NAMALWA (cell line): ENCODE data around the gene SETD1A.
"Not testable (repeated sequence)": the region's sequence is repeated elsewhere in the genome, so short reads cannot be mapped to it uniquely, and the experiment has no call there.

Experiments
- DNase-seq: peaks from one replicate; pipeline ENCODE4 v3.0.0-alpha.2; 2015; ENCODE audit warnings: low spot score

SETD1A gene

GRCh38 chr16:30998852-30999761, 41.6 kb downstream of the SETD1A start:
- DNase-seq, result no peak

DNA sequence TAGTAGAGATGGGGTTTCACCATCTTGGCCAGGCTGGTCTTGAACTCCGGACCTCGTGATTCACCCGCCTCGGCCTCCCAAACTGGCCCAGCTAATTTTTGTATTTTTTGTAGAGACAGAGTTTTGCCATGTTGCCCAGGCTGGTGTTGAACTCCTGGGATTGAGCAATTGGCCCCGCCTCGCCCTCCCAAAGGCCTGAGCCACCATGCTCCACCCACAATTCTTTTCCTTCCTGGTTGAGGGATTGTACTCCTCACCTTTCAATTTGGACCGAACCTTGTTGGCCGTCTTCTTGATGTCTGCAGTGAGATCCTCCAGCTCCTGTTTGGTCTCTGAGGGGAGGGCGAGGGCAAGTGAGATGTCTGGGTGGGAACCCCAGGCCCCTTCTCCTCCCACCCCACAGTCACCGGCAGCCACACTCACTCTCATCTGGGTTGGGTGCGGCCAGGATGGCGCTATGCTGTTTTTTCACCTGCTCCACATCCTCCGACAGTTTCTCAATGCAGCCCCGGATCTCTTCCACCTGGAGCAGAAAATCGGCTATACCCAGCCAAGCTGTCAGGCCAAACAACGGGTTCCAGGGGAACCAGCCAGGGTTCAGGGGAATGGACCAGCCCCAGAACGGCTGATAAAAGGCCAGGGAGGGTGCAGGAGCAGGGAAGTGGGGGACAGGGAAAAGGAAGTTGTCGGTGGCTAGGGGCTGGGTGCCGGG, 43.3 kb downstream of the SETD1A start:
- no peak for DNase-seq

DNA sequence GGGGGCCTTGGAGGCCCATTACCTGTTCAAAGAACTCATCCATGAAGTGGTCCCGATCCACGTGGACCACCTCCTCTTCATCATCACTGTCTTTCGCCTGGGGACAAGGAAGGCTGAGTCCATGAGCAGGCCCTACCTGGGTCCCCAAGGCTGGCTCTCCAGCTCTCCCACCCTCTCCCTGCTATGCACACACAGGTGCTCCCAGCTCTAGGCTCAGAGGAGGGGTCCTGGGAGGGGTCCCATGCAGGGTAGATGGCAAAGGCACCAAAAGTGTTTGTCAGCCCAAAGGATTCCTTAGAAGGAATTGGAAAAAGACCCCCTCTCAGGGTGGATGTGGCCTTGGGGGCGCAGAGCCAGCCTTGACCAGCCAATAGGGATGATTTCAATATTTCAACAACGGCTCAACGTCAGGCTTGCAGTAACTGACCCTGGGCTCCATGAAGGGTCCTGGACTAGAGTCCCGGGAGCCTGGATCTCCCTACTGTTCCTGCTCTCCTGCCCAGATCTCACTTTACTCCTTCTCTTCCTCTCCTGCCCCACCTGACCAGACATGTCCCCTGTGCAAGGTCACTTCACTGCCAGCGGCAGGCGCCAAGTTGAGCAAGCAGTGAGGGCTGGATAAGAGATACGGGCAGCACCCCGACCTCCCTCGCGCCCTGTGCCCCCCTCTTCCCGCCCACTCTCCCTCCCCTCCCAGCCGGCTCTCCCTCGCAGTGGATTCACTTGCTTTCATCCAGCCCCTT, 44.1 kb downstream of the SETD1A start:
- DNase-seq, result no peak

DNA sequence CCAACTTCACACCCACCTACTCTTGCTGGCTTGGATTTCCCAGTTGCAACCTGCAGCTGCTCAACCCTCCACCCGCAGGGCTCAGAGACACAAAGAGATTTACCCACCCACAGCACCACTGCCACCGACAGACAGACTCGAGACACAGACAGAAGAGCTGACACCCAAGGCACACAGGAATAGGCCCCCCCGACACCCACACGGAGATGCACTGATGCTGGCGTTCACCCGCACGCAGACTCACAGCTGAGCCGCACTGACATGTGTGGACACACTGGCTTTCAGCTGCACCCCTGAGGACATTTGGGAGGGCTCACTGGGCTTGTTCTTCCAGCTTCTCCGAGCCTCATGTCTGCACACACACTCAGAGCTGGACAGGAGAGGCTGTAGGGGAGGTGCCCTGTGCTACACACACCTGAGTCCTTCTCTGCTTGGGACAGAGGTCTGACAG, 44.7 kb downstream of the SETD1A start:
- DNase-seq, result no peak

- DNase-seq, result no peak
Measured at GRCh38 chr16:31002862-31003341, 45.3 kb downstream of the SETD1A start.

DNA sequence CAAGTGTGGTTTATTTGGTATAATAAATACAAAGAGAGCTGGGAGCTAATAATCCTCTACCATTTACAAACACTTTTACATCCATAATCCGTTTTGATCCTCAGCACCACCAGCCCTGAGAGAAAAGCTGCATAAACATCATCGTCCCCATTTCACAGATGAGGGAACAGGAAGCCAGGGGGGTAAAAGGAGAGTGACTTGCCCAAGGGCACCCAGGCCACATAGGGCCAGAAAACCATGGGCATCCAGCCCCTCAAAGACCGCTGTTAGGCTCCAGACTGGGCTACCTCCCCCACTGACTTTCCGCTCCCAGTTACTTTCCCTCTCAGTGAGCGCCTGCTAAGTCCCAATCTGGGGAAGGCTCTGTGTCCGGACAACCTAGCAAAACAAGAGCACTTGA, 46.2 kb downstream of the SETD1A start:
- no peak for DNase-seq

DNA sequence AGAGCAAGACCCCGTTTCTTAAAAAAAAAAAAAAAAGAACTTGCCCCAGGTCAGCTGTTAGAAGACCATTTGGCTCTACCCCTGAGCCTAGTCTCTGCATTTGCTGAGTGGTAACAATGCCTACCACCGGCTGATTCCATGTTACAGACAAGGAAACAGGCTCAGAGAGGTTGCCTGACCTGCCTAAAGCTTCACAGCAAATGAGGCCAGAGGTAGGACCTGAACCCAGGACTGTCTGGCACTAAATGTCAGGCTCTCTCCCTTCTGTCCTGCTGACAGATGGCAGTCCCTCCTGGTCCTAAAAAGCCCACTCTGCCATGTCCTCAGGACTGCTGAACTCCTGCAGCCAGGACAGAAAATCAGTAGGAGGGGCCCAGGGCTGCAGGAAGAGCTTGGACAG, 47.1 kb downstream of the SETD1A start:
- no peak for DNase-seq

DNA sequence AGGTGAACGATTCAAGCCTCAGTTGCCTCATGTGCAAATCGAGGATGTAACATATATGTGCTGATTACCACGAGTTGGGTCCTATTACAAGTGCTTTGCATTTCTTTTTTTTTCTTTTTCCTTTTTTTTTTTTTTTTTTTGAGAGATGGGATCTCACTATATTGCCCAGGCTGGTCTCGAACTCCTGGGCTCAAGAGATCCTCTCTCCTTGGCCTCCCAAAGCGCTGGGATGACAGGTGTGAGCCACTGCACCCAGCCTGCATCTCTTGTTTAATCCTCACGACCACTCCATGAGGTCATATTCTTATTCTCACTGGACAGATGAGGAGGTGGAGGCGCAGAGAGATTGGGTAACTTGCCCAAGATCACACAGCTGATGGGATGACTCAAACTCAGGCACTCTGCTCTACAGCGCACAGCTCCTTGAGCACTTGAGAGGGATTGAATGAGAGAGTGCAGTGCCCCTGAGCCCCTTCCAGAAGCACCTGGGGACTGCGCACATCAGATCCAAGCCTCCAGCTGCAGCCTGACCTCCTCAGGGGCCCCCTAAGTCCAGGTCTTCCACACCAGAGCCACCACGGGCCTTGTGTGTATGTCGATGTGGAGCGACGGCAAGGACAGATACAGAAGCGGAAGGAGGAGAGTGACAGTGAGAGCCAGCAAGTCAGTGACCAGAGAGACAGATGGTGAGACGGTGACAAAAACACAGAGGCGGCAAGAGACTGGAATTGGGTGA, 48.0 kb downstream of the SETD1A start:
- DNase-seq, result no peak

DNA sequence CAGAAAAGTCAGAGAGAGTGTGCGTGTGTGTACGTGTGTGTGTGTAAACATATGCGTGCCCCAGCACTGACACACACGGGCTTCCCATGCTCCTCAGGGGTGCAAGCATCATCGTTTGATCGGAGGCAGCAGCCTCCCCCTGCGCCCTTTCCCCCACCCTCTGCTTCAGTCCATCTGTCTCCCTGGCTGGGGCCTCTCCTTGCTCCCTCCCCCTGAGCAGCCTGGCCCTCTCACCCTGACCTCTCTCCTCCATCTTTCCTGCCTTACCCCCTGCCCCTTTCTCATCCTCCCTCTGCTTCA, 48.5 kb downstream of the SETD1A start:
- no peak for DNase-seq

- no peak for DNase-seq
Measured at GRCh38 chr16:31006589-31006988, 49.0 kb downstream of the SETD1A start.

DNA sequence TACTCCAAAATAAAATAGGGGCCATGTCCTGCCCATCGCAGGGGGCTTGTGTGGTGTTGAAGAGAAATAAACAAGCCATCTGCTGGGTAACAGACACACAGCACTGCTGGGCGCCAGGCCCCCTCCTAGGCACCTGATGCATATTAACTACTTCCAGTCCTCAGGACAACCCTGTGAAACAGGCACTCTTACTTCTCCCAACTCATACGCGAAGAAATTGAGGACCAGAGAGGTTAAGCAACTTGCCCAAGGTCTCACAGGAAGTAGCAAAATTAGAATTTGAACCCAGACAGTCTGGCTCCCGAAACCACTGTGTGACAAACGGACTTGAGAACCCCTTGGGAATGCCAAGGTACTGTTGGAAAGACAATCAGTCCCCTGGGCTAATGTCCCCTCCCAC, 50.1 kb downstream of the SETD1A start:
- DNase-seq, result no peak

DNA sequence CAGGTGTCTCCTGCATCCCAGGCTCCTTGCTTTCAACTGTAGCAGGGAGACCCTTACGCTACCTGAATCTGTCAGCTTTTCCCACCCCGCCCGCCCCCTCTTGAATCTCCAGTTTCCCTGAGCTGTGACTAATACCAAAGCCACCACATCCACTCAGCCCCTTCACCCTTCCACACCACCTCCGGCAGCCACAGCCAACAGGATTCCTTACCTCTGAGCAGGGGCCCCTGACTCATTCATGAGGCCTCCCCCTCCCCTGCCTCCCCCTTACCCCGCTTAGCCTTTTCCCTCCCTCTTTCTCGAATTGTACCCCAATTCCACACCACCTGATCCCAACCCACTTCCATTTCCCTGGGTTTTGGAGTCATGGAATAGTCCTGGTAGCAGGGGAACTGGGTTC, 50.6 kb downstream of the SETD1A start:
- DNase-seq, result no peak

GRCh38 chr16:31008551-31008950, 51.0 kb downstream of the SETD1A start:
- DNase-seq, result no peak

GRCh38 chr16:31009120-31009519, 51.6 kb downstream of the SETD1A start:
- no peak for DNase-seq

- no peak for DNase-seq
Measured at GRCh38 chr16:31009894-31010584, 52.5 kb downstream of the SETD1A start.

- no peak for DNase-seq
Measured at GRCh38 chr16:31010585-31011325, 53.2 kb downstream of the SETD1A start, which contains the start of gene STX1B. STX1B (minus strand) TSS chr16:31010638; CDS start chr16:31010396, 242 bp downstream.

DNA sequence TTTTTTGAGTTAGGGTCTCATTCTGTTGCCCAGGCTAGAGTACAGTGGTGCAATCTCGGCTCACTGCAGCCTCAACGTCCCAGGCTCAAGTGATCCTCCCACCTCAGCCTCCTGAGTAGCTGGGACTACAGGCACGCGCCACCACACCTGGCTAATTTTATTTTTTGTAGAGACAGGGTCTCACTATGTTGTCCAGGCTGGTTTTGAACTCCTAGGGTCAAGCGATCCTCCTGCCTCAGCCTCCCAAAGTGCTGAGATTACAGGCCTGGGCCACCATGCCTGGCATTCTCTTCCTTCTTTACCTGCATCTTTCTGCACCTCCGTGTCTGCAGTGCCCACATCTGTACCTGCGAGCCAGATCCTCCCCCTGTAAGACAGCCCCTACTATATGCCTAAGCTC, 54.3 kb downstream of the SETD1A start:
- DNase-seq, result not testable (repeated sequence)

DNA sequence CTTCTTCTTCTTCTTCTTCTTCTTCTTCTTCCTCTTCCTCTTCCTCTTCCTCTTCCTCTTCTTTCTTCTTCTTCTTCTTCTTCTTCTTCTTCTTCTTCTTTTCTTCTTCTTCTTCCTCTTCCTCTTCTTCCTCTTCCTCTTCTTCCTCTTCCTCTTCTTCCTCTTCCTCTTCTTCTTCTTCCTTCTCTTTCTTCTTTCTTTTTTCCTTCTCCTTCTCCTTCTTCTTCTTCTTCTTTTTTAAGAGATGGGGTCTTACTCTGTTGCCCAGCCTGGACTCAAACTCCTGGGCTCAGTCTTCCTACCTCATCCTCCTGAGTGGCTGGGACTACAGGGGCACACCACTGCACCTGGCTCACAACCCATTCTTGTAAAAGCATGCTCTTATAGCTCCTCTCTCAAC, 55.7 kb downstream of the SETD1A start:
- DNase-seq, result not testable (repeated sequence)

DNA sequence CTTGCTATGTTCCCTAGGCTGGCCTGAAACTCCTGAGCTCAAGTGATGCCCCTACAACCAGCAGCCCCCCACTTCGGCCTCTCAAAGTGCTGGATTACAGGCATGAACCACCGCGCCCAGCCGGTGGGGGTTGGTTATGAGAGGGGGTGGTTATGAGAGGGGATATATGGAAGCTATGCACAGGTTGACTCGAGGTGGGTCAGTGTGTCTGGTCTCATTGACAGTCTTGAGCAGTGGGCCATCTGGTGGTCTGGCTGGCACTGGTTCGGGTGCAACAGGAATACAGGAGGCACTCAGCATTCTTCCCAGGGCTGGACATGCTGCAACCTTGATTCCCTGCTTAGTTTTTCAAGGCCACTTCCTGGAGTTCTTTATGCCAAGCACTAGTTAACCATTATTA, 58.5 kb downstream of the SETD1A start:
- no peak for DNase-seq

DNA sequence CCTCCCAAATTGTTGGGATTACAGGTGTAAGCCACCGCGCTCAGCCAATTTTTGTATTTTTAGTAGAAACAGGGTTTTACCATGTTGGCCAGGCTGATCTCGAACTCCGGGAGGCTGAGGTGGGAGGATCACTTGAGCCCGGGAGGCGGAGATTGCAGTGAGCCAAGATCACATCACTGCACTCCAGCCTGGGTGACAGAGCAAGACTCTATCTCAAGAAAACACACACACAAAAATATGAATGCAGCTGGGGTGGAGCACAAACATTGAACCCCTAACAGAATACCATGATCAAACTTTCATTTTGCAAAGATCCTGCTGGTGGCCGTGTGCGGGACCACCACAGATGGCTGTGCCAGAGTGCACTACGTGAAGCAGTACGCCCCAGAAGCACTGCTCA, 60.2 kb downstream of the SETD1A start:
- DNase-seq, result not testable (repeated sequence)
